HG03064 (cell line): ENCODE results near the gene SYTL2.
A peak's percentile ranks its signal among the peaks of the same experiment; 100 is the strongest.
"Not testable (repeated sequence)": the region's sequence is repeated elsewhere in the genome, so short reads cannot be mapped to it uniquely, and the experiment has no call there.

Source experiments
- ATAC-seq: cut with Tn5 transposase; IDR thresholded peaks from one replicate; pipeline ENCODE4 v1.9.1; 2021; ENCODE audit warnings: low read depth; ENCODE audit not compliant: unreplicated experiment

SYTL2 gene

GRCh38 chr11:85699957-85700741 lies 110.8 kb downstream of the SYTL2 start:
- peak; percentile 96 for ATAC-seq

GRCh38 chr11:85698195-85698594 lies 112.7 kb downstream of the SYTL2 start:
- ATAC-seq = no peak

GRCh38 chr11:85697747-85698146 lies 113.2 kb downstream of the SYTL2 start:
- no peak for ATAC-seq

GRCh38 chr11:85695546-85695945 lies 115.4 kb downstream of the SYTL2 start:
- no peak for ATAC-seq

- ATAC-seq = no peak
These were observed 116.5 kb downstream of the SYTL2 start for GRCh38 chr11:85694385-85694980.

- ATAC-seq = no peak
These were observed 125.0 kb downstream of the SYTL2 start, which contains the start of gene CCDC89 for GRCh38 chr11:85685820-85686459. Gene CCDC89, minus strand, starts transcription at chr11:85686195. Its CDS starts 65 bp downstream, at chr11:85686130.

- ATAC-seq = no peak
These were observed 125.7 kb downstream of the SYTL2 start for GRCh38 chr11:85685125-85685819.

GRCh38 chr11:85682330-85683305 lies 128.3 kb downstream of the SYTL2 start:
- peak; percentile 74 for ATAC-seq

GRCh38 chr11:85680897-85681296 lies 130.0 kb downstream of the SYTL2 start:
- no peak for ATAC-seq

- ATAC-seq = no peak
These were observed 131.4 kb downstream of the SYTL2 start for GRCh38 chr11:85679576-85679975.

GRCh38 chr11:85673393-85673792 lies 137.5 kb downstream of the SYTL2 start:
- no peak for ATAC-seq

GRCh38 chr11:85672105-85672902 lies 138.6 kb downstream of the SYTL2 start:
- no peak for ATAC-seq

- ATAC-seq = not testable (repeated sequence)
These were observed 139.8 kb downstream of the SYTL2 start for GRCh38 chr11:85670949-85671663.

GRCh38 chr11:85668157-85668556 lies 142.8 kb downstream of the SYTL2 start:
- no peak for ATAC-seq

GRCh38 chr11:85666687-85667086 lies 144.3 kb downstream of the SYTL2 start:
- ATAC-seq = no peak

GRCh38 chr11:85665733-85666132 lies 145.2 kb downstream of the SYTL2 start:
- ATAC-seq = no peak

GRCh38 chr11:85664615-85665481 lies 146.1 kb downstream of the SYTL2 start, which contains the start of gene CREBZF:
Gene CREBZF, minus strand, starts transcription at chr11:85665129. Its CDS starts 254 bp downstream, at chr11:85664875.
- peak; percentile 87 for ATAC-seq
